SJCRH30 (cell line): ENCODE measurements around the gene PLA2G4B. TPM values are rescaled to one million over a fixed set of nuclear protein-coding genes. Genes with fewer than 3 reads are reported as not detected.

Experiments
- DNase-seq, 2 experiments: peaks; one replicate each; pipeline ENCODE4 v3.0.0-alpha.2; 2015 to 2020
- H3K27ac ChIP-seq: fragments of 250-450 bp; sonication (Bioruptor Pico); 2 replicates; pipeline ENCODE4 v1.5.1; 2020; ENCODE audit warnings: mild to moderate bottlenecking, moderate library complexity
- H3K27me3 ChIP-seq: fragments of 250-450 bp; sonication (Bioruptor Pico); 2 replicates; pipeline ENCODE4 v1.5.1; 2020; ENCODE audit warnings: mild to moderate bottlenecking, moderate library complexity
- H3K36me3 ChIP-seq: fragments of 250-450 bp; sonication (Bioruptor Pico); 2 replicates; pipeline ENCODE4 v1.5.1; 2020; ENCODE audit warnings: mild to moderate bottlenecking, moderate library complexity
- H3K4me1 ChIP-seq: fragments of 250-450 bp; sonication (Bioruptor Pico); 2 replicates; pipeline ENCODE4 v1.5.1; 2020; ENCODE audit warnings: mild to moderate bottlenecking, moderate library complexity
- H3K4me3 ChIP-seq: fragments of 250-450 bp; sonication (Bioruptor Pico); 2 replicates; pipeline ENCODE4 v1.5.1; 2020; ENCODE audit warnings: mild to moderate bottlenecking, moderate library complexity
- H3K9me3 ChIP-seq: fragments of 250-450 bp; sonication (Bioruptor Pico); replicated peaks from 2 replicates; pipeline ENCODE4 v1.5.1; 2020; ENCODE audit warnings: mild to moderate bottlenecking, moderate library complexity
- total RNA-seq: library from RNA; depleted of rRNA; stranded (reverse); fragments of >200 nt; shearing (Covaris generic); gene quantifications from 2 replicates; pipeline ENCODE4 v1.2.3, GENCODE V29; 2014

PLA2G4B gene
- total RNA-seq, 1 experiment from 2014 or later = 7.2 TPM

DNA sequence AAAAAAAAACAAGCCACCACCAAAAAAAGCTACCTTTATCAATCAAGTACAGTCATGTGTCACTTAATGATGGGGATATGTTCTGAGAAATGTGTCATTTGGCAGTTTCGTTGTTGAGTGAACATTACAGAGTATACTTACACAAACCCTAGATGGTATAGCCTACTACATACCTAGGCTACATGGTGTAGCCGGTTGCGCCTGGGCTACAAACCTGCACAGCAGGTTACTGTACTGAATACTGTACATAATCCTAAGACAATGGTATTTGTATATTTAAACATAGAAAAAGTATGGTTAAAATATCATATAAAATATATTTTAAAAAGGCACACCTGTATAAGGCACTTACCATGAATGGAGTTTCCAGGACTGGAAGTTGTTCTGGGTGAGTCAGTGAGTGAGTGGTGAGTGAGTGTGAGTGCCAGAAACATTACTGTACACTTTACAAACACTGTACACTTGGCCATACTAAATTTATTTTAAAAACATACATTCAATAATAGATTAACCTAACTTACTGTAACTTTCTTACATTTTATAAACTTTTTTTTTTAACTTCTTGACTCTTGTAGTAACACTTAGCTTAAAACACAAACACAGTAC lies 36.7 kb upstream of the PLA2G4B start:
- no peak for DNase-seq
- H3K27ac ChIP-seq = no peak overlapping the region
- no peak overlapping the region for H3K4me3 ChIP-seq
- H3K27me3 ChIP-seq = no peaks in the 10 kb centered on the region
- 0 out of 2 replicates have a peak, but pooled peaks cover 5% of the 10 kb centered on the region for H3K36me3 ChIP-seq
- H3K9me3 ChIP-seq = no peaks in the 10 kb centered on the region
- no peaks in the 10 kb centered on the region for H3K4me1 ChIP-seq

- DNase-seq = no peak
These were observed 34.3 kb upstream of the PLA2G4B start for GRCh38 chr15:41804361-41804760.

DNA sequence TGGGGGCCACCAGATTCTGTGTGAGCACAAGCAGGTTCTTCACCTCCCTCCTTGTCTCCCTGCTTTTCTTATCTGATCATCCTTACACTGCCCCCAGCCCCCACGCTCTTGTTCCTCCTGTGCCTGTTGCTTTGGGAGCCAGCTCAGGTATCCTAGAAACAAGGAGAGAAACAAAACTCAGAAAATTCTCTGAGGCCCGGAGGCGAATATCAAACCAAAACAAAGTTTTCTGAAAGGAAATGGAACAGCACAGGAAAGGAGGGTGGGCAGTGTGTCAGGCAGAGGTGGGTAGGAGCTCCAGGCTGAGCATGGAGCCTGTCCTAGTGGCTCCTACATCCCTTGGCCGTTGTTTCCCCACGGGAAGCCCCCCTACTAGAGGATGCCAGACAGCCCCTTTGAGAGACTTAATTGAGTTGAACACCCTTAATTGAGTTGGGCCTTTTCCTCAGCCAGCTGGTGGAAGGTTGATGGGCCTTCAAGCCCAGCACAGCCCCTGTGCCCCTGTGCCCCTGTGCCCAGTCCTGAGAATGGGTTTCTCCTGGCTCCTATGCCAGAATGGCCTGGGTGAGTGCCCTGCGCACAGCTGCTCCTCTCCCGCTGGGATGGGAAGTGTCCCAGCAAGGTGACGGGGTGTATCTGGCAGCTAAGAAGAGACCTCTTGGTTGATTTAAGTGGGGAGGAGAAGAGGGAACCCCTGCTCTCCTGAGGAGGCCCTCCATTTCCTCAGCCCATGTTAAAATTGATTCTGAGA lies 33.6 kb upstream of the PLA2G4B start:
- H3K27me3 ChIP-seq = no peaks in the 10 kb centered on the region
- 0 out of 2 replicates have a peak, but pooled peaks cover 5% of the 10 kb centered on the region for H3K36me3 ChIP-seq
- no peak overlapping the region for H3K27ac ChIP-seq
- DNase-seq = no peak
- no peak overlapping the region for H3K4me3 ChIP-seq
- peaks cover 5% of the 10 kb centered on the region; the same call in 1 of the 2 replicates for H3K4me1 ChIP-seq
- H3K9me3 ChIP-seq = no peaks in the 10 kb centered on the region

More at GRCh38 chr15:41804361-41804760, 34.3 kb upstream of the PLA2G4B start:
- peaks cover 4% of the 10 kb centered on the region; the same call in 1 of the 2 replicates for H3K4me1 ChIP-seq
- H3K27me3 ChIP-seq = no peaks in the 10 kb centered on the region
- no peak overlapping the region for H3K27ac ChIP-seq
- no peaks in the 10 kb centered on the region for H3K9me3 ChIP-seq
- 0 out of 2 replicates have a peak, but pooled peaks cover 5% of the 10 kb centered on the region for H3K36me3 ChIP-seq
- no peak overlapping the region for H3K4me3 ChIP-seq

- DNase-seq = no peak
- Histone ChIP-seq H3K9me3 (no peaks in the 10 kb centered on the region), H3K4me3 (no peak overlapping the region), H3K27me3 (no peaks in the 10 kb centered on the region), H3K36me3 (0 out of 2 replicates have a peak, but pooled peaks cover 5% of the 10 kb centered on the region), H3K4me1 (peaks cover 5% of the 10 kb centered on the region; the same call in 1 of the 2 replicates), H3K27ac (no peak overlapping the region)
These were observed 32.9 kb upstream of the PLA2G4B start for GRCh38 chr15:41805711-41806110.

- peak in 1 of 2 experiments; percentile 25 for DNase-seq
- Histone ChIP-seq H3K4me3 (no peak overlapping the region), H3K36me3 (0 out of 2 replicates have a peak, but pooled peaks cover 5% of the 10 kb centered on the region), H3K4me1 (peaks cover 5% of the 10 kb centered on the region; the same call in 1 of the 2 replicates), H3K27me3 (no peaks in the 10 kb centered on the region), H3K27ac (no peak overlapping the region), H3K9me3 (no peaks in the 10 kb centered on the region)
These were observed 32.1 kb upstream of the PLA2G4B start for GRCh38 chr15:41806291-41807181.

DNA sequence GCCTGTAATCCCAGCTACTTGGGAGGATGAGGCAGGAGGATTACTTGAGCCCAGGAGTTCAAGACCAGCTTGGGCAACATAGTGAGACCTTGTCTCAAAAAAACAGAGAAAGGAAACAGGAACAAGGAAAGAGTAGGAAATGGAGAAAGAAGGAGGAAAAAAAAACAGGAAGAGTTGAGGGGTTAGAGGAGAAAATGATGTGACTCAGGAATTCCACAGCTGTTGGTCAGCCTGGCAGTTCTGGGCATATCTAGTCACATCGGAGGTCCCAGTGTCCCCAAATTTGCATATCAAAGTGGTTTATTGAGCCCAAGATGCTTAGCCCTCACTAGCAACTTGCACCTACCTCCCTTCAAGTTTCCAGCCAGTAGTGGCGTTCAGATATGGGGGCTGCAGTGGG lies 29.5 kb upstream of the PLA2G4B start:
- Histone ChIP-seq H3K27me3 (no peaks in the 10 kb centered on the region), H3K9me3 (no peaks in the 10 kb centered on the region), H3K36me3 (no peaks in the 10 kb centered on the region), H3K4me3 (no peak overlapping the region), H3K4me1 (peaks cover 5% of the 10 kb centered on the region; the same call in 1 of the 2 replicates), H3K27ac (no peak overlapping the region)
- no peak for DNase-seq

DNA sequence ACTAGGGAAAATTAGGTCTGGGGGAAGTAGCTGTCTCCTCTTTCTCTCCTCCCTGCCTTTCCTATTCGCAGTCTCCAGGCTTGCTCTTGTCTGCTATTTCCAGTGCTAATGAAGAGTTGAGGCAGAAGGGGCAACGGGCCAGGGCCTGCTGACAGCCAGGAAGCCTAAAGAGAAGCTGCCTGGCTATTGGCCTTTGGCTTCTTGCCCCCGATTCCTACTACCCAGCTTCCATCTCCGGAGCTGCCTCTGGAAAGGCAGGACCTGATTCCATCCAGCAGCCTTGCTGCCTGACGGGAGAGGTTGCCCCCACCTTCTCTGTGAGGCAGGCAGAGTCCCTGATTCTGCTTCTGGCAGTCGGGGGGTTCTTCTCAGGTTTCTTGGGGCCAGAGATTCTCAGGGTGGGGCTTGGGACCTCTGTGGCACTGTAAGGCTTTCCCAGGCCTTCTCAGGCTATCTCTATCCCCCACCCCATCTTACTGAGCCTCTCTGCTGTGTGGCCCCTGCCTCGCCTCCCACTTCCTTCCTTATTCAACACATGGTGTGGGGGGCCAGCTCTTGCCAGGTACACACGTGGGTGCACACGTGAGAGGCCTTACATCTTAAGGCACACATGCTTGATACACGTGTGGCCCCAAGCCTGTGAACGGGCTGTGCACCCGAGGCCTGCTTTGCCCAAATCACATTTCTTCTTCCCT lies 29.0 kb upstream of the PLA2G4B start:
- Histone ChIP-seq H3K27me3 (no peaks in the 10 kb centered on the region), H3K4me1 (peaks cover 5% of the 10 kb centered on the region; the same call in 1 of the 2 replicates), H3K27ac (no peak overlapping the region), H3K4me3 (no peak overlapping the region), H3K36me3 (no peaks in the 10 kb centered on the region), H3K9me3 (no peaks in the 10 kb centered on the region)
- DNase-seq = no peak

GRCh38 chr15:41810651-41811431 lies 27.8 kb upstream of the PLA2G4B start:
- H3K4me3 ChIP-seq = no peak overlapping the region
- H3K27me3 ChIP-seq = no peaks in the 10 kb centered on the region
- no peaks in the 10 kb centered on the region for H3K9me3 ChIP-seq
- no peak overlapping the region for H3K27ac ChIP-seq
- DNase-seq = no peak
- H3K4me1 ChIP-seq = peaks cover 5% of the 10 kb centered on the region; the same call in 1 of the 2 replicates
- 0 out of 2 replicates have a peak, but pooled peaks cover 1% of the 10 kb centered on the region for H3K36me3 ChIP-seq

DNA sequence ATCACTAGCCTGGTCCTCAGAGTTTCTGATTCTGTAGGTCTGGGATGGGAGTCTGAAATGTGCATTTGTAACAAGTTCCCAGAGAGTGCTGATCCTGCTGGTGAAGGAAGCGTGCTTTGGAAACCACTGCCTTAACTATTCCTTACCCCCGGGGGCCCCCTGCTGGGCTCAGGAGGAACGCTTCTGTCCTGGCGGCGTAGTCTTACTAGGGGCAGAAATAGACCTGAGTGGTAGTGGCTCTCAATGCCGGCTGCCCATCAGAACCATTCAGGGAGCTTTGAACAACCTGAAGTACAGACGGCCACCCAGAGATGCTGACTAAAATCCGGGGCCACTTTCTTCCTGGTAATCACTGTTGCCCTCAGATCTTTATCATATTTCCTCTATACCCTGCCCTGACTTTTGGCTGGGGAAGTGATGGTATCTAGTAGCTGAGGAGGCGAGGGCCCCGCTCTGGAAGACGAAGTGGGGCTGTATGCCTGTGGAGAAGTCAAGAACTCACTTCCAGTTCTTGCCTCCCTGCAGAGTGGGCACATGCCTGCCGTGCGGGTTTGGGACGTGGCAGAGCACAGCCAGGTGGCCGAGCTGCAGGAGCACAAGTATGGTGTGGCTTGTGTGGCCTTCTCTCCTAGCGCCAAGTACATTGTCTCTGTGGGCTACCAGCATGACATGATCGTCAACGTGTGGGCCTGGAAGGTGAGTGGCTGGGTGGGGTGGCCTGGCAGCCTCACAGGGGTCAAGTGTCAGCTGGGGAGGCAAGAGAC lies 27.0 kb upstream of the PLA2G4B start:
- 0 out of 2 replicates have a peak, but pooled peaks cover 4% of the 10 kb centered on the region for H3K36me3 ChIP-seq
- no peaks in the 10 kb centered on the region for H3K27me3 ChIP-seq
- H3K27ac ChIP-seq = no peak overlapping the region
- no peak overlapping the region for H3K4me3 ChIP-seq
- H3K4me1 ChIP-seq = peaks cover 5% of the 10 kb centered on the region; the same call in 1 of the 2 replicates
- DNase-seq = peak; percentile 81 to 89
- H3K9me3 ChIP-seq = no peaks in the 10 kb centered on the region

DNA sequence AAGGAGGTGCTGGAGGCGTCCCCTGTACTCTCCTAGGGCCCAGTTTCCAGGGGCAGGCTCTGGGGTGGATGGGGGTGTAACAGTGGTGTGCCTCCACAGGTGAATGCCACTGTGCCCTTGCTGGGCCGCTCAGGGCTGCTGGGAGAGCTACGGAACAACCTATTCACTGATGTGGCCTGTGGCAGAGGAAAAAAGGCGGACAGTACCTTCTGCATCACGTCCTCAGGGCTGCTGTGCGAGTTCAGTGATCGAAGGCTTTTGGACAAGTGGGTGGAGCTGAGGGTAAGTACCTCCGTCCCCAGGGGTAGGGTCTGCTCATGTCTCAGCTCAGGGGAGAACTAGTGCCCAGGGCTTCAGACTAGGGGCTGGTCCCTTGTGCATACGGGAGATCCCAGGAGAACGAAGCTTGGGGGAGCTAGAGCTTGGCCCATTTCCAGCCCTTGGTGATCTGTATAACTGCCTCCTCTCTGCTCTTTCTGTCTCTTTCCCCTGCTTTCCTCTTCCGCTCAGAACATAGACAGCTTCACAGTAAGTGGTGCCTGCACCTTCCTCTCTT lies 25.7 kb upstream of the PLA2G4B start:
- H3K36me3 ChIP-seq = 0 out of 2 replicates have a peak, but pooled peaks cover 4% of the 10 kb centered on the region
- DNase-seq = no peak
- peaks cover 5% of the 10 kb centered on the region; the same call in 1 of the 2 replicates for H3K4me1 ChIP-seq
- no peaks in the 10 kb centered on the region for H3K27me3 ChIP-seq
- no peak overlapping the region for H3K27ac ChIP-seq
- H3K9me3 ChIP-seq = no peaks in the 10 kb centered on the region
- H3K4me3 ChIP-seq = no peak overlapping the region

GRCh38 chr15:41813426-41813825 lies 25.2 kb upstream of the PLA2G4B start:
- H3K27me3 ChIP-seq = no peaks in the 10 kb centered on the region
- DNase-seq = no peak
- no peaks in the 10 kb centered on the region for H3K9me3 ChIP-seq
- H3K4me1 ChIP-seq = peaks cover 5% of the 10 kb centered on the region; the same call in 1 of the 2 replicates
- no peak overlapping the region for H3K27ac ChIP-seq
- H3K4me3 ChIP-seq = no peak overlapping the region
- H3K36me3 ChIP-seq = peaks cover 7% of the 10 kb centered on the region

DNA sequence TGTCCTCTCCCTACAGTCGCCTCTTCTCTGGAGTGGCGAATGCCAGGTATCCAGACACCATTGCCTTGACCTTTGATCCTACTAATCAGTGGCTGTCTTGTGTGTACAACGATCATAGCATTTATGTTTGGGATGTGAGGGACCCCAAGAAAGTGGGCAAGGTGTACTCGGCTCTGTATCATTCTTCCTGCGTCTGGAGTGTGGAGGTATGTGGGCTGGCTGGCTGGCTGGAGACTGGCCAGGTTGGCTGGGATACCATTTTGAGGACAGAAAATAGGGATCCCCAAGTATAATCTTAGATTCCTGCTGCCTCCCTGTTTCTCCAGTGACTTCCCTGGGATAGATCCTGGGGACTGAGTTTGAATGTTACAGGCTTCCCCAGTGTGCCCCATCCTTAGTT lies 24.1 kb upstream of the PLA2G4B start:
- Histone ChIP-seq H3K4me1 (no peaks in the 10 kb centered on the region; the same call in 1 of the 2 replicates), H3K9me3 (no peaks in the 10 kb centered on the region), H3K27ac (no peak overlapping the region), H3K27me3 (no peaks in the 10 kb centered on the region), H3K4me3 (no peak overlapping the region), H3K36me3 (peaks cover 12% of the 10 kb centered on the region)
- no peak for DNase-seq
